DND-41 (cell line): Measurements from ENCODE around the gene TMTC2.

Source experiments
- CTCF ChIP-seq: IDR thresholded peaks from 2 replicates; pipeline ENCODE4 v1.5.1; 2012; ENCODE audit warnings: borderline replicate concordance, low read length, moderate library complexity, mild to moderate bottlenecking; ENCODE audit not compliant: poor library complexity, severe bottlenecking; ENCODE audit errors: extremely low read depth
- EZH2 ChIP-seq: IDR thresholded peaks from 3 replicates; pipeline ENCODE4 v1.6.1; 2012; ENCODE audit warnings: borderline replicate concordance, low read depth, mild to moderate bottlenecking, moderate library complexity, low read length, inconsistent platforms; ENCODE audit not compliant: severe bottlenecking

GRCh38 chr12:83089575-83089974, 402.9 kb downstream of the TMTC2 start:
- TF ChIP-seq CTCF, result no peak
- TF ChIP-seq EZH2, result no peak
